CD14-positive monocyte (primary cell): ENCODE results near the gene MRPS30. TPM values are rescaled to one million over a fixed set of nuclear protein-coding genes. Genes with fewer than 3 reads are reported as not detected.

Source experiments
- DNase-seq, 3 donors: peaks; one replicate each; pipeline ENCODE4 v3.0.0-alpha.2; 2011 to 2022
- H2AFZ ChIP-seq: 2 replicates; pipeline ENCODE4 v1.6.0; 2012; ENCODE audit warnings: mild to moderate bottlenecking, low read depth, low read length, inconsistent platforms; ENCODE audit not compliant: insufficient read depth, poor library complexity, severe bottlenecking
- H3K27ac ChIP-seq, 2 donors: 1 replicate in 1 of 2; 2 replicates in 1 of 2; pipeline ENCODE4 v1.5.1; 2012 to 2013; ENCODE audit warnings: low read length in 2 of 2, control low read depth in 1 of 2, inconsistent platforms in 1 of 2, low read depth in 1 of 2, mild to moderate bottlenecking in 1 of 2
- H3K27me3 ChIP-seq, 2 donors: one replicate each; pipeline versions ENCODE4 v1.6.0 to v1.6.1; 2011 to 2013; ENCODE audit warnings: low read length in 2 of 2; ENCODE audit not compliant: control insufficient read depth in 2 of 2, insufficient read depth in 2 of 2
- H3K36me3 ChIP-seq, 2 donors: replicated peaks in 1 of 2; 1 replicate in 1 of 2; 2 replicates in 1 of 2; pipeline versions ENCODE4 v1.5.1 to v1.6.1; 2012 to 2013; ENCODE audit warnings: low read length in 2 of 2, control low read depth in 1 of 2, inconsistent platforms in 1 of 2, mild to moderate bottlenecking in 1 of 2; ENCODE audit not compliant: insufficient read depth in 2 of 2, control insufficient read depth in 1 of 2
- H3K4me1 ChIP-seq, 2 donors: 1 replicate in 1 of 2; 2 replicates in 1 of 2; pipeline versions ENCODE4 v1.5.1 to v1.6.1; 2012 to 2013; ENCODE audit warnings: low read length in 2 of 2, control low read depth in 1 of 2, inconsistent platforms in 1 of 2, mild to moderate bottlenecking in 1 of 2, moderate library complexity in 1 of 2; ENCODE audit not compliant: insufficient read depth in 2 of 2, control insufficient read depth in 1 of 2
- H3K4me2 ChIP-seq: replicated peaks from 2 replicates; pipeline ENCODE3; 2012; ENCODE audit warnings: low read length, moderate library complexity, mild to moderate bottlenecking; ENCODE audit not compliant: poor library complexity, severe bottlenecking; ENCODE audit errors: extremely low read depth
- H3K4me3 ChIP-seq, 3 experiments: fragments of 200-600 bp in 1 of 3; sonication (generic) in 1 of 3; replicated peaks in 1 of 3; 1 replicate in 2 of 3; 2 replicates in 1 of 3; pipeline ENCODE4 v1.5.1; 2011 to 2013; ENCODE audit warnings: low read length in 3 of 3, mild to moderate bottlenecking in 3 of 3, control low read depth in 2 of 3, low read depth in 2 of 3, inconsistent platforms in 1 of 3, moderate library complexity in 1 of 3
- H3K79me2 ChIP-seq: 2 replicates; pipeline ENCODE4 v1.6.0; 2012; ENCODE audit warnings: mild to moderate bottlenecking, control low read depth, inconsistent platforms, low read length, moderate library complexity; ENCODE audit not compliant: insufficient read depth
- H3K9ac ChIP-seq: 2 replicates; pipeline ENCODE4 v1.6.0; 2017; ENCODE audit warnings: low read length, mild to moderate bottlenecking; ENCODE audit not compliant: insufficient read depth, poor library complexity, severe bottlenecking
- H3K9me3 ChIP-seq, 2 donors: replicated peaks in 1 of 2; 1 replicate in 1 of 2; 2 replicates in 1 of 2; pipeline versions ENCODE4 v1.5.1 to v1.6.1; 2012 to 2013; ENCODE audit warnings: low read length in 2 of 2, control low read depth in 1 of 2; ENCODE audit not compliant: control insufficient read depth in 1 of 2, insufficient read depth in 1 of 2
- H4K20me1 ChIP-seq: 2 replicates; pipeline ENCODE4 v1.6.0; 2012; ENCODE audit warnings: mild to moderate bottlenecking, low read length, control low read depth, moderate library complexity; ENCODE audit not compliant: insufficient read depth
- H3K27ac Mint-ChIP-seq, 7 donors: one replicate each; pipeline ENCODE4 v1.8.0; 2020; ENCODE audit warnings: mild to moderate bottlenecking in 7 of 7, mixed read lengths in 7 of 7, moderate library complexity in 6 of 7, inconsistent platforms in 2 of 7
- H3K27me3 Mint-ChIP-seq, 3 donors: one replicate each; pipeline ENCODE4 v1.8.0; 2021 to 2022; ENCODE audit warnings: low read depth in 3 of 3, mild to moderate bottlenecking in 3 of 3, mixed read lengths in 3 of 3, moderate library complexity in 3 of 3, inconsistent platforms in 1 of 3
- H3K36me3 Mint-ChIP-seq, 2 donors: one replicate each; pipeline ENCODE4 v1.8.0; 2020; ENCODE audit warnings: mixed read lengths in 2 of 2, inconsistent platforms in 1 of 2, mild to moderate bottlenecking in 1 of 2
- H3K4me1 Mint-ChIP-seq: one replicate; pipeline ENCODE4 v1.8.0; 2020; ENCODE audit warnings: mild to moderate bottlenecking, mixed read lengths
- H3K4me3 Mint-ChIP-seq, 2 donors: one replicate each; pipeline ENCODE4 v1.8.0; 2020; ENCODE audit warnings: mild to moderate bottlenecking in 2 of 2, mixed read lengths in 2 of 2, moderate library complexity in 1 of 2
- H3K9me3 Mint-ChIP-seq, 7 donors: one replicate each; pipeline ENCODE4 v1.8.0; 2020 to 2022; ENCODE audit warnings: mixed read lengths in 7 of 7, mild to moderate bottlenecking in 6 of 7, moderate library complexity in 6 of 7, inconsistent platforms in 2 of 7
- WGBS: methylation state at CpG from one replicate; pipeline ENCODE4 v1.1.5; 2013; ENCODE audit warnings: missing lambda C conversion rate; ENCODE audit not compliant: insufficient coverage; 5-methylcytosine and 5-hydroxymethylcytosine counted together
- intact Hi-C, 2 donors: fragments of 100-400 bp; cut with micrococcal nuclease; formaldehyde crosslinking; loops; one replicate each; pipeline versions ENCODE4 v1.15.0 to v1.15.1; 2023
- polyA plus RNA-seq, 3 donors: library from polyadenylated mRNA; depleted of rRNA in 1 of 3; unstranded in 2 of 3; stranded (reverse) in 1 of 3; fragments of 300-500 nt in 2 of 3; fragments of >200 nt in 1 of 3; fragmentation: Illumina TruSeq in 2 of 3; gene quantifications; 1 replicate in 2 of 3; 2 replicates in 1 of 3; pipeline ENCODE4 v1.2.3, GENCODE V29; 2012 to 2021
- TF ChIP-seq, protein P1 (sequence below): fragments of 200-600 bp; IDR thresholded peaks from one replicate; pipeline ENCODE4 v1.8.0; 2022; ENCODE audit warnings: antibody characterized with exemption, mild to moderate bottlenecking

MRPS30 gene
- polyA plus RNA-seq, 3 donors, result 8.8 to 28.1 (median 24.7) TPM

DNA sequence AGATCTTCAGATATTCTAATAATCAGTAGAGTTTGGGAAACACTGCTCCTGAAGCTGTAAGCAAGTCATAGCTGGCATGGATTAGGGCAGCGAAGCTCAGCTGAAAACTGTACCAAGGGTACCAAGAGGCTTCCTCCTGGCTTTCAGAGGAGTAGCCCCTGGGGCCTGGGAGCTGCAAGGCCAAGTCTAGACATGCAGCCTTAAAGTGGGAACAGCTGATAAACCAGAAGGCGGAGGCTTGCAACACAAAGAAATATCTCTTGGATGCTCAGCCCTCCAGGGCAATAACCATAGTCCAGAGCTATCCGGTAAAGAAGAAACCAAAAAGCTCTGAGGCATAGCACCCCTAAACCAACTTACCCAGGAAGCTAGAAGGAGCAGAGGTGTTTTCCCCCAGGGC, 51.5 kb downstream of the MRPS30 start:
- Histone ChIP-seq H3K9ac (no peak overlapping the region), H3K4me2 (no peak overlapping the region)
- no peak overlapping the region for H3K27ac Mint-ChIP-seq

DNA sequence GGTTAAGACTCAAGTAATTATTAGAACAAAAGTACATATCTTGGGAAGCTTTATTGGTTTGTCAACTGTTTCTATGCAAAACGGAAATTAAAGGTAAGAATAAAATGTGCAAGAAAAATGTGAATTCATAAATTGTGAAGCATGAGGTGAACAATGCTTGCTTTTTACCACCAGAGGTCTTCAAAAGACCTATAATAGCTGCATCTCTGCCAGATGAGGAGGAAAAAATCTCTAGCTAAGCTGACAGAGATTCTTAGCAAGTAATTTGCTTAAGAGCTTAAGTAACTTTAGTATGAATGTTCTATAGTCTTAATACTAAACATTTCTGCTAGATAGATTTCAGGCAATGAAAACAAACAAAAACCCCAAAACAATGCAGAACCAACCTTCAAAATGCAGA, 54.1 kb downstream of the MRPS30 start:
- no CpG with 5 or more reads among the region's 1 CpG for WGBS
- Mint-ChIP-seq H3K9me3 (peaks cover 0 to 3% (median 0%) of the 10 kb centered on the region in 7 donors), H3K4me1 (no peaks in the 10 kb centered on the region), H3K4me3 (no peak overlapping the region), H3K36me3 (no peaks in the 10 kb centered on the region), H3K27me3 (peaks cover 0 to 2% (median 0%) of the 10 kb centered on the region in 3 donors), H3K27ac (no peak overlapping the region)
- Histone ChIP-seq H3K9me3 (no peaks in the 10 kb centered on the region), H3K27ac (no peak overlapping the region), H4K20me1 (no peaks in the 10 kb centered on the region), H3K36me3 (no peaks in the 10 kb centered on the region), H3K27me3 (no peaks in the 10 kb centered on the region), H2AFZ (no peak overlapping the region), H3K4me3 (no peak overlapping the region), H3K9ac (no peak overlapping the region), H3K4me2 (no peak overlapping the region), H3K4me1 (no peaks in the 10 kb centered on the region), H3K79me2 (no peaks in the 10 kb centered on the region)
- TF ChIP-seq, protein P1, sequence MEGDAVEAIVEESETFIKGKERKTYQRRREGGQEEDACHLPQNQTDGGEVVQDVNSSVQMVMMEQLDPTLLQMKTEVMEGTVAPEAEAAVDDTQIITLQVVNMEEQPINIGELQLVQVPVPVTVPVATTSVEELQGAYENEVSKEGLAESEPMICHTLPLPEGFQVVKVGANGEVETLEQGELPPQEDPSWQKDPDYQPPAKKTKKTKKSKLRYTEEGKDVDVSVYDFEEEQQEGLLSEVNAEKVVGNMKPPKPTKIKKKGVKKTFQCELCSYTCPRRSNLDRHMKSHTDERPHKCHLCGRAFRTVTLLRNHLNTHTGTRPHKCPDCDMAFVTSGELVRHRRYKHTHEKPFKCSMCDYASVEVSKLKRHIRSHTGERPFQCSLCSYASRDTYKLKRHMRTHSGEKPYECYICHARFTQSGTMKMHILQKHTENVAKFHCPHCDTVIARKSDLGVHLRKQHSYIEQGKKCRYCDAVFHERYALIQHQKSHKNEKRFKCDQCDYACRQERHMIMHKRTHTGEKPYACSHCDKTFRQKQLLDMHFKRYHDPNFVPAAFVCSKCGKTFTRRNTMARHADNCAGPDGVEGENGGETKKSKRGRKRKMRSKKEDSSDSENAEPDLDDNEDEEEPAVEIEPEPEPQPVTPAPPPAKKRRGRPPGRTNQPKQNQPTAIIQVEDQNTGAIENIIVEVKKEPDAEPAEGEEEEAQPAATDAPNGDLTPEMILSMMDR, result no peak
- intact Hi-C loops, result no loop called here
- no peak for DNase-seq

More for the DNA sequence above, 51.5 kb downstream of the MRPS30 start:
- Histone ChIP-seq H3K36me3 (no peaks in the 10 kb centered on the region), H2AFZ (no peak overlapping the region), H4K20me1 (no peaks in the 10 kb centered on the region), H3K79me2 (no peaks in the 10 kb centered on the region), H3K4me1 (no peaks in the 10 kb centered on the region), H3K27ac (no peak overlapping the region), H3K4me3 (no peak overlapping the region), H3K9me3 (peaks cover 3 to 5% of the 10 kb centered on the region in 2 donors), H3K27me3 (no peaks in the 10 kb centered on the region)
- intact Hi-C loops, result no loop called here
- 91% methylated on average over 2 of the region's 3 CpGs for WGBS
- no peak overlapping the region for H3K4me3 Mint-ChIP-seq
- peaks cover 0 to 2% (median 0%) of the 10 kb centered on the region in 3 donors for H3K27me3 Mint-ChIP-seq
- H3K4me1 Mint-ChIP-seq, result no peaks in the 10 kb centered on the region
- H3K9me3 Mint-ChIP-seq, result peaks cover 0 to 6% (median 3%) of the 10 kb centered on the region in 7 donors
- no peaks in the 10 kb centered on the region for H3K36me3 Mint-ChIP-seq
- TF ChIP-seq, protein P1, result no peak
- DNase-seq, result no peak
